IPS-NIHi7 (cell line): ENCODE measurements around the gene ATF3.

Source experiments
- DNase-seq: peaks from one replicate; pipeline ENCODE4 v3.0.0; 2012; ENCODE audit warnings: mixed read lengths; ENCODE audit errors: extremely low spot score

ATF3 gene

GRCh38 chr1:212608392-212608958, at the start of gene ATF3:
Gene ATF3, plus strand, starts transcription at chr1:212608761. Its CDS starts 6,261 bp downstream, at chr1:212615022.
- peak; percentile 96 for DNase-seq

GRCh38 chr1:212559929-212560328, 48.6 kb upstream of the ATF3 start:
- DNase-seq = no peak

DNA sequence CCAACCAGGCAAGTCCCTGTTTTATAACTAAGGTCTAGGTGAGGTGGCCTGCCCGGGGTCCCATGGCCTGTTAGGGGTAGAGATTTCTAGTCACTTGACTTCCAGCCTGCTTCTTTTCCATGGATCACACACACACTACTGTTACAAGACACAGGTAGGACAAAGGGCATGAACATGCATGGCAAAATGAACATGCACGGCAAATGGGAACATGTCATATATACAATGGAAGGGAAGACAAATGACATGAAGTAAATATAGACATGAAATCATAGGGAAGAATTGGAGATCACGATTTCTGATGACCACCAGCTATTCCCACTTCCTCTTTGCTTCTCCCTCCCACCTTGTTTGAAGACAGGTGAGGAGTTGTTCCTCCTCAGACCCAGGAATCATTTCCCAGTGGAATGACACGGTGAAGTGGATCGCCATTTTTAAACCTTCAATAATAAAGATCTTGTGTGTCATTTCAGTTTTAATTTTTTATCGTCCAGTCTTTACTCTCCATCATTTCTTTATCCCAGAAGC, 47.6 kb upstream of the ATF3 start:
- DNase-seq = no peak

- no peak for DNase-seq
Measured at GRCh38 chr1:212561501-212561931, 47.0 kb upstream of the ATF3 start.

GRCh38 chr1:212562771-212563170, 45.8 kb upstream of the ATF3 start:
- DNase-seq = no peak

- DNase-seq = no peak
Measured at GRCh38 chr1:212565079-212565478, 43.5 kb upstream of the ATF3 start.

DNA sequence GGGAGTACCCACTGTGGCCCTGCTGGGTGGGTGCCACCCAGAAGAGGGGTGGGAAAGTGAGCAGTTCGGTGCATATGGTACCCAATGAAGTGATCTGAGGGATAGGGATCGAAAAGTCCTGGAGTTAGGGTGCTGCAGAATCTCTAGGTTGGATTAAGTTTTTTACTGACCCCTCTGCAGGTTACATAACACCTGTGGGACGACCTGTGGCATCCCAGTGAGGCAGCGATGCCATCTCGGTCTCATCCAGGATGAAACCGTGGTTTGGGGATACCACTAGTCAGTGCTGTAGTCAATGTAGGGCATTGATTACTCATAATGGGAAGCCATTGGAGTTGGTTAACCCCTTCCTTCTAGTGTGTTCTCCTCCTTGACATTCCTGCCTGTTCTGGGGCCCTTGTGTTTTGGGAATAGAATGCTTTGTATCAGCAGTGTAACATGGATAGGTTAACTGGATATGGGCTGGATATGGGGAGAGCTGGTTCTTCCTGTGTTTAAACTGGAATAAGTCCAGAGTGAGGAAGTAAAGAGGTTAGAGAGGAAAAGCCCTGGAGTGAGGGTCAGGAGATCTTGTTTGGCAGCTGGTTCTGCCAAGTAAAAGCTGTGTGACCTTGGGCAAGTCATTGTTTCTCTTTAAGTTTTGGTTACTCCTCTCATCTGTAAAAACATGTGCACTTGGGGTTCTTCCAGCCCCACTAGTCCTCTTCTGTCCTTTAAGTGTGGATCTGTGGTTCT, 42.8 kb upstream of the ATF3 start:
- no peak for DNase-seq

GRCh38 chr1:212566522-212567479, 41.8 kb upstream of the ATF3 start:
- no peak for DNase-seq

- DNase-seq = no peak
Measured at GRCh38 chr1:212567638-212568037, 40.9 kb upstream of the ATF3 start.

- no peak for DNase-seq
Measured at GRCh38 chr1:212568978-212569537, 39.5 kb upstream of the ATF3 start.

GRCh38 chr1:212574732-212575131, 33.8 kb upstream of the ATF3 start:
- DNase-seq = no peak

- no peak for DNase-seq
Measured at GRCh38 chr1:212575333-212575732, 33.2 kb upstream of the ATF3 start.

DNA sequence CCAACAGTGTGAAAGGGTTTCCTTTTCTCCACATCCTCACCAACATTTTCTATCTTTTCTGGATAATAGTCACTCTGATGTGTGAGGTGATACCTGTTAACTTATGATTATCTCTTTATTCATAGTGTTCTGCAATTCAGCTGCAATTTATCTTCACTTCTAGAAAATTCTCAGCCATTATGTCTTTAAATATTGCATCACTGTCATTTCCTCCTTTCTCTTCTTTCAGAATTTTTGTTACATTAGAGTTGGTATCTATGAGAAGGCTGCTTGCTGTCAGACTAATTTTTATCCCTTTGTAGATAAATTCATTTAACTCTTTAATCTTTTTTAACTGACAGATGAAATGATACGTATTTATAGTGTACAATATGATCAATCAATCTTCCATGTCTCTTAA, 30.5 kb upstream of the ATF3 start:
- DNase-seq = no peak

GRCh38 chr1:212581034-212581433, 27.5 kb upstream of the ATF3 start:
- DNase-seq = no peak

- no peak for DNase-seq
Measured at GRCh38 chr1:212582291-212582690, 26.3 kb upstream of the ATF3 start.

- no peak for DNase-seq
Measured at GRCh38 chr1:212582808-212583615, 25.5 kb upstream of the ATF3 start.

DNA sequence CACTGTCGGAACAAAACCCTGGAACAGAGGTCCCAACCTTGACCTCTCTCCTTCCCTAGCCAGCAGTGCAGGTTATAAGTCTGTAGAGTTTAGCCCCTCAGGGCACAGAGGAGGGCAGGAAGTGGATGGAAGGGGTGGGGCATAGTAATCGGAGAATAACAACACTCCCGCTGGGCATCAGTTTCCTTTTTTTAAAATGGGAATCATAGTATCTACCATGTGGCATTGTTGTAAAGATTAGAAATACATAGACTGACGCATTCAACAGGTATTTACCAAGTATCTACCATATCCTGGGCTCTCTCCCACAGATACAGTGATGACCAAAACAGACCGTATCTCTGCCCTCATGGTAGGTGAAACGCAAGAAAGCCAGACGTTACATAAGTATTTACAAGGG, 24.9 kb upstream of the ATF3 start:
- no peak for DNase-seq

GRCh38 chr1:212584092-212584886, 24.3 kb upstream of the ATF3 start:
- DNase-seq = no peak

GRCh38 chr1:212585210-212585609, 23.4 kb upstream of the ATF3 start:
- DNase-seq = no peak
